Osteoblast (primary cell): ENCODE data around the gene MRPL9. TPM values are rescaled to one million over a fixed set of nuclear protein-coding genes. Genes with fewer than 3 reads are reported as not detected.

Experiments
- DNase-seq: peaks from one replicate; pipeline ENCODE4 v3.0.0; 2011; ENCODE audit warnings: low spot score, mixed read lengths; ENCODE audit not compliant: insufficient read length; ENCODE audit errors: missing footprints
- H2AFZ ChIP-seq: 2 replicates; pipeline ENCODE4 v1.6.0; 2011; ENCODE audit warnings: mild to moderate bottlenecking, low read length
- H3K27ac ChIP-seq: 2 replicates; pipeline ENCODE4 v1.5.1; 2011; ENCODE audit warnings: mild to moderate bottlenecking, low read depth, low read length, moderate library complexity
- H3K27me3 ChIP-seq: 2 replicates; pipeline ENCODE4 v1.6.0; 2012; ENCODE audit warnings: mild to moderate bottlenecking, control low read depth, inconsistent platforms, low read length, moderate library complexity; ENCODE audit not compliant: insufficient read depth
- H3K36me3 ChIP-seq: 2 replicates; pipeline ENCODE4 v1.5.1; 2011; ENCODE audit warnings: mild to moderate bottlenecking, low read length, control low read depth, moderate library complexity; ENCODE audit not compliant: insufficient read depth
- H3K4me1 ChIP-seq: 2 replicates; pipeline ENCODE4 v1.5.1; 2011; ENCODE audit warnings: mild to moderate bottlenecking, low read length, control low read depth, moderate library complexity; ENCODE audit not compliant: insufficient read depth
- H3K4me2 ChIP-seq: 2 replicates; pipeline ENCODE4 v1.6.0; 2011; ENCODE audit warnings: mild to moderate bottlenecking, low read length; ENCODE audit not compliant: insufficient read depth
- H3K4me3 ChIP-seq: fragments of 200-600 bp; sonication (generic); 3 replicates; pipeline ENCODE4 v1.5.1; 2012; ENCODE audit warnings: mild to moderate bottlenecking, low read length, inconsistent platforms; ENCODE audit not compliant: insufficient read depth
- H3K79me2 ChIP-seq: 2 replicates; pipeline ENCODE4 v1.6.0; 2012; ENCODE audit warnings: mild to moderate bottlenecking, low read length, control low read depth, inconsistent platforms; ENCODE audit not compliant: insufficient read depth
- H3K9me3 ChIP-seq: 2 replicates; pipeline ENCODE4 v1.5.1; 2011; ENCODE audit warnings: low read depth, low read length, control low read depth
- H4K20me1 ChIP-seq: 2 replicates; pipeline ENCODE4 v1.6.0; 2012; ENCODE audit warnings: mild to moderate bottlenecking, low read length, control low read depth; ENCODE audit not compliant: insufficient read depth
- CTCF ChIP-seq: IDR thresholded peaks from 2 replicates; pipeline ENCODE4 v1.5.1; 2011; ENCODE audit warnings: mild to moderate bottlenecking, low read depth, low read length, moderate library complexity; ENCODE audit errors: extremely low read depth
- total RNA-seq: library from RNA; depleted of rRNA; stranded (reverse); fragments of >200 nt; gene quantifications from 2 replicates; pipeline ENCODE4 v1.2.3, GENCODE V29; 2012

The MRPL9 gene
- total RNA-seq, 1 donor = 73.8 TPM

DNA sequence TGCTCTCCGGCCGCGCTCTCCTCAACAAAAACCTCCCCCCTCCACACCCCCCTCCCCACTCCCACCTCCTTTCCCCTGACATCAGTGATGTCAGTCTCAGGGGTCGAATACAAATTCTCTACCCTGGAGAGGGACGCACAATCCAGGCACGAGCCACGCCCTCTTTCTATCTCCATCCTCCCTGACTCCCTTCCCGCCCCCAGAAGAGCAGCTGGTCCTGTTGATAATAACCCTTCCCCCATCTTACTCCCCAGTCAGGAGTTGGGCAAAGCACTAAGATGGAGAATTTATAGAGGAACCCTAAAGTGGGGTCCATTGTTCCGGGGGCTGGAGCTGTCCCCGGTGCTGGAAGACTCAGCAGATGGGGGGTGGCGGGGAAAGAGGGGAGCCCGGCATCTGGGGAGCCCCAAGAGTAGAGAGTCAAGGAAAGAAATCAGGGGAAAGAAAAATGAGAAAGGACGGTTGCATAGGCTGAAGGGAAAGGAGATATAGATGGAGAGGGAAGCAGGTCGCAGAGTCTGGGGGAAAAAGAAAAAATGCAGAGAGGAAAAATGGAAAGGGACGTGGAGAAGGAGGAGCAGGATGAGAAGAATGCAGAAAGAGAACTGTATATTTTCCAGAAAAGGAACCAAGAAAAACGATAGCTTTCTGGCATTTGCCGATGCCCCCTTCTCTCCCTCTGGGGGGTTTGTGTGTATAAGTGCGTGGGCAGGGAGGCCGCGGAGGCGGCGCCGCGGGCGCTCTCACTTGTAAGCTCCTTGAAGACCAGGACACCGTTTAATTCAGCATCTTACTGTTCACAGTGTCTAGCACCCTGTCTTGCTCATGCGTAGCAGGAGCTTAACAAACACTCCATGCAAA is 46.3 kb downstream of the MRPL9 start, which contains the start of gene CELF3:
Gene CELF3 (minus strand): TSS at position 33 of the 861 bp plus-strand sequence. CDS start 783 bp downstream, outside the sequence.
- Histone ChIP-seq H3K4me1 (peaks cover 15% of the 10 kb centered on the region), H3K36me3 (no peaks in the 10 kb centered on the region), H3K4me3 (no peak within 1 kb of the TSS), H3K27ac (no peak within 1 kb of the TSS), H4K20me1 (no peaks in the 10 kb centered on the region), H3K79me2 (no peaks in the 10 kb centered on the region), H3K9me3 (no peaks in the 10 kb centered on the region), H2AFZ (no peak within 1 kb of the TSS), H3K27me3 (peaks cover 64% of the 10 kb centered on the region), H3K4me2 (no peak within 1 kb of the TSS)
- peak; percentile 60 for DNase-seq
- TF ChIP-seq CTCF = no peak

- H3K4me2 ChIP-seq = no peak overlapping the region
- no peaks in the 10 kb centered on the region for H4K20me1 ChIP-seq
- no peak for TF ChIP-seq CTCF
- H3K4me1 ChIP-seq = peaks cover 9% of the 10 kb centered on the region
- peak; percentile 73 for DNase-seq
- peaks cover 58% of the 10 kb centered on the region for H3K27me3 ChIP-seq
- H3K4me3 ChIP-seq = no peak overlapping the region
- H2AFZ ChIP-seq = no peak overlapping the region
- H3K36me3 ChIP-seq = no peaks in the 10 kb centered on the region
- no peak overlapping the region for H3K27ac ChIP-seq
- no peaks in the 10 kb centered on the region for H3K9me3 ChIP-seq
- no peaks in the 10 kb centered on the region for H3K79me2 ChIP-seq
Measured at GRCh38 chr1:151716405-151716762, 46.9 kb downstream of the MRPL9 start.

DNA sequence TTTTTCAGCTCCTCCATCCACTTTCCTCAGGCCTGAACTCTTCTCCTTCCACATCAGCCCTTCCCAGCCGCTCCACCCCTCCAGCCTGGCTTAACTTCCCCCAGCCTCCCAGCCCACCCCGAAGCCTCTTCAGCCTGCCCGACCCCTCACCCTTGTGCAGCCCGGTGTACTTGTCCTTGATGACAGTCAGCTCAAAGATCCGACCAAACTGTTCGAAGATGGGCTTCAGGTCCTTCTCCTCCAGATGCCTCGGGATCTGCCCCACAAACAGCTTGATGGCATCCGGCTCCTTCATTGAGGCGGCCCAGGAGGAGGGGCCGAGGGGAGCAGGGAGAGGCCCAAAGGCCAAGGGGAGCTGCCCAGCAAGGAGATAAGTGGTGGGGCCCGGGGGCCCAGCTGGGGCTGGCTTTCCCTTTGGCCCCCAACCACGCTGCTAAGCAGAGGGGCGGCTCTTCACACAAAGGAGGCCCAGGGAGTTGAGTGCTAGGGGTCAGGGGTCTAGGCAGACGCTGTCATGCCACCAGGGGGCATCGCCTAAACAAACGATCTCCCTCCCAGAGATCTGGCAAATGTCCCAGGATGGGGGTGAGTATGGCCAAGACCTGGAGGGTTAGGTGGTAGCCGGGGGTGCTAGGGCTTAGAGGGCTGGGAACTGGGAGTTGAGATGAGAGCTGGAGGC is 47.4 kb downstream of the MRPL9 start:
- no peaks in the 10 kb centered on the region for H4K20me1 ChIP-seq
- no peak overlapping the region for H3K4me2 ChIP-seq
- H3K79me2 ChIP-seq = no peaks in the 10 kb centered on the region
- TF ChIP-seq CTCF = no peak
- H3K36me3 ChIP-seq = no peaks in the 10 kb centered on the region
- H3K4me3 ChIP-seq = no peak overlapping the region
- H2AFZ ChIP-seq = no peak overlapping the region
- H3K27me3 ChIP-seq = peaks cover 60% of the 10 kb centered on the region
- peaks cover 6% of the 10 kb centered on the region for H3K4me1 ChIP-seq
- H3K9me3 ChIP-seq = no peaks in the 10 kb centered on the region
- DNase-seq = peak; percentile 77
- H3K27ac ChIP-seq = no peak overlapping the region
